ENCODE results near the gene SPEN.

The SPEN gene

DNA sequence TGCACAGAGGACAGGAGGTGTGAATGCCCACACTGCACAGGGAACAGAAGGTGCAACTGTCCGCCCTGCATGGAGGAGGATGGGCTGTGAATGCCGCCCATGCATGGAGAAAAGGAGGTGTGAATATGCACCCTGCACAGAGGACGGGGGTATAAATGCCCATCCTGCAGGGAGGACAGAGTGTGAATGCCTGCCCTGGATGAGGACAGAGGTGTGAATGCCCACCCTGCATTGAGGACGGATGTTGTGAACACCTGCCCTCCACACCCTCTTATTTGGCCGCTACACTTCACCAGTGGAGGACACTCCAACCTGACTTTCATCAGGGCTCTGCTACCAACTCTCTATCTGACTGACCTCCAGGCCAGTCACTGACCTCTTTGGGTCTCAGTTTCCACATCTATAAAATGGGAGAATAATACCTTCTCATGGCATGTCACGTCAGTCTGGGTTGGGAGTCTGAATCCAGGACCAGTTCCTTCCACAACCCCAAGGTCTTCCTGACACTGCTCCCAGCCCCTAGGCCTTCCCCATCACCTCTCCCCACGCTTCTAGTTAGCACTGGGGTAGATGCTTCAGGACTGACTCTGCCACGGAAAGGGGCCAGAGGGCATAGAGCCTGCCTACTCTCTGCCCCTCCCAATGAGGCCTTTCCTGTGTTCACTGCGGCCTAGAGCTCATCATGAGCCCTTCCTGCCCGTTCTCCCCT lies 100.0 kb downstream of the SPEN start:
- Histone ChIP-seq H3K4me3 (ENCODE audit: insufficient read depth, low read depth, low read length) (no peak overlapping the region), H3K27ac (ENCODE audit: insufficient read depth, low read depth, low read length, poor library complexity, severe bottlenecking) (no peak overlapping the region), H3K27me3 (ENCODE audit: control insufficient read depth, insufficient read depth, low read length, poor library complexity, severe bottlenecking) (no peaks in the 10 kb centered on the region), H3K9me3 (ENCODE audit: control insufficient read depth, low read length) (no peaks in the 10 kb centered on the region), H3K4me1 (ENCODE audit: control insufficient read depth, insufficient read depth, low read length) (peaks cover 33% of the 10 kb centered on the region), H3K36me3 (ENCODE audit: control insufficient read depth, insufficient read depth, low read length) (peaks cover 31% of the 10 kb centered on the region)
- WGBS, 2 experiments = 86 to 90% methylated on average over 10 of the region's 10 CpGs

DNA sequence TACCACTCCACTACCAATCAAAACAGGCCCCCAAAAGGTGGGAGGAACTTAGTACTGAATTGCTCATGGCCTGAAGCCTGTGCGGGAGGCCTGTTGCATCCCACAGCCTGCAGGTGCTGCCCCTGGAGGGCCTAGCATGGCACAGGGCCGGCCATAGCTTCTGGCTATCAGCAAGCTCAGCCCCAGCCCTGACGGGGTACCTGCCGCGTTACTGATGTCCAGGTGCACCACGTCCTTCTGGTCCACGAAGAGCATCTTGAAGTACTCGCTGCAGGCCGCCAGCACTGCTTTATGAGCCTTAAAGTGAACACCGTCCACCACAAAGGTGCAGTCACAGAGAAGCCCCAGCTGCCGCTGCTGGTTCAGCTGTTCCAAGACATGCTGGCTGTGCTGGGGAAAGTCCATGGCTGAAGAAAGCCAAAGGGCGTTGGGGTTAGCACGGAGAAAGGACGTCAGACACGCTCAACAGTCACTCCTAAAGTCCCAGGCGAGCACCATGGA lies 100.6 kb downstream of the SPEN start:
- Histone ChIP-seq H3K4me1 (ENCODE audit: control insufficient read depth, insufficient read depth, low read length) (peaks cover 33% of the 10 kb centered on the region), H3K27ac (ENCODE audit: insufficient read depth, low read depth, low read length, poor library complexity, severe bottlenecking) (peak overlapping the region; percentile 36), H3K36me3 (ENCODE audit: control insufficient read depth, insufficient read depth, low read length) (peaks cover 25% of the 10 kb centered on the region), H3K4me3 (ENCODE audit: insufficient read depth, low read depth, low read length) (no peak overlapping the region), H3K9me3 (ENCODE audit: control insufficient read depth, low read length) (no peaks in the 10 kb centered on the region), H3K27me3 (ENCODE audit: control insufficient read depth, insufficient read depth, low read length, poor library complexity, severe bottlenecking) (no peaks in the 10 kb centered on the region)
- 91 to 93% methylated on average over 16 of the region's 16 CpGs for WGBS, 2 experiments

DNA sequence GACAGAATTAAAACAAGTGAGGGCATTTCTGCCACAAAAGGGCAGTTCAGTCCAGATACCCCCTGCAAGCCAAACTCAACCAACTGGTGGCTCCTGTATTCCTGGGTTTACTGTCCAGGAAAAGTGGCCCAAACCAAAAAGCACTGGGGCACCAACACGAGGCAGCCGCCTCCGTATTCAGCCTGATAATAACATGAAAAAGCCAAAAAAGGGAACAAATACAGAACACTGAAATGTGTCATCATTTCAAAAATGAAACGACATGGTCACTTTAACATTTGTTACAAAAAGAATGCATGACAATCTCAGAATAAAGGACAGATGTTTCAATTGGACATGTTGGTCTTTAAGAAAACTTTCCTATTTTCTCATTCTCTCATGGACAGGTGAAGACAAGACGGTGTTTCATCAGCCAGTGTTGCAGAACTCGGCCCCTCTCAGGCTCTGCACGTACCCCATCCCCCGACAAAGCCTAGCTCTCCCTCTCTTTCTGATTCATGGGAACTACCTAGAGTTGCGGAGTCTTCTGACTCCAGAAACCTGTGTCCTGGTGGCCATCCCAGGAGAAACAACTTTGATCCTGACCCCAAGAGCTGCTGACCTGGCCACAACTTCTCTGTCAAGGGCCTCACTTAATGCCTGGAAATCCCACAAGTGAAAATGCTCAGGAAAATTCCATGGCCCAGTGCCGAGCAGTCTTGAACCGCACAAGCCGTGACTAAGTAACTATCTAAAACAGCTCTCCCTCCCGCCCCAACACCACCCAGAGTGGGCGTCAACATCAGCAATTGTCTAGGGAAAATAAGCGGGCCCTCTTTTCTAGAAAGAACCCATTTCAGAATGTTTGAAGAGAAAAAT lies 101.3 kb downstream of the SPEN start:
- Histone ChIP-seq H3K9me3 (ENCODE audit: control insufficient read depth, low read length) (no peaks in the 10 kb centered on the region), H3K4me3 (ENCODE audit: insufficient read depth, low read depth, low read length) (no peak overlapping the region), H3K4me1 (ENCODE audit: control insufficient read depth, insufficient read depth, low read length) (peaks cover 33% of the 10 kb centered on the region), H3K27me3 (ENCODE audit: control insufficient read depth, insufficient read depth, low read length, poor library complexity, severe bottlenecking) (no peaks in the 10 kb centered on the region), H3K27ac (ENCODE audit: insufficient read depth, low read depth, low read length, poor library complexity, severe bottlenecking) (no peak overlapping the region), H3K36me3 (ENCODE audit: control insufficient read depth, insufficient read depth, low read length) (peaks cover 18% of the 10 kb centered on the region)
- WGBS, 2 experiments = 85 to 86% methylated on average over 15 of the region's 15 CpGs

DNA sequence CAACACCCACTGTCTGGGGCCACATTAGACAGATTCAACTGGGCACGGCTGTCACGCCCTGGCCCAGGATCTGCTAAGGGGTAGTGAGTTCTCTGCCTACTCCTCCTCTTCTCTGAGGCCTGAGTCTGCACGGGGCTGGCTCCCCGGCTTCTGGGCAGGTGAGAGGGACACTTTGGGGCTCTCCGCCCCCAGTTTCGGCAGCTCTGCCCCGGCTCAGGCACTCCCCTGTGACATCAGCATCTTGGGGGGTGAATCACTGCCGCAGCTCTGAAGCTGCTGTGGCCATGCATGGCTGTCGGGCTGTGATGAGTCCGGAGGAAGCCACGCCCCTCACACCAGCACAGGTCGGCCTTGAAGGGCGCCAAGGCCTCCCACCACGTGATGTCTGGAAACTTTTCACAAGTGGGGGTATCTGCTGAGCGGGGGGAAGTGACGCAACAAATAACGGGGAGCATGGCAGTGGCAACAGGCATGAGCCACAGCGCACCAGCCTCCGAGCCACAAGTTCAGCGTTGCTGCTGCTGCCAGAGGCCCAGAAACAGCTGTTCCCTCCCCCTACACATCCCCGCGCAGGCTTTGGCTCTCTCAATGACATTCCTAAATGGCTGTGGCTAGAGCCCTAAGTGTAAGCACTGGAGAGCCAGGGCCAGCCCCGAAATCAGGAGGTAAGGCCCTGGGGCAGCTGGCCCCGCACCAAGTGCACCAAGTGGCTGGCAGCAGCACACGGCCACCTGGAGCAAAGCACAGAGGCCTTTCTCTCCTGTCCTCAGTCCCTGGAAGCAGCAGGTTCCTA lies 102.1 kb downstream of the SPEN start:
- no peak overlapping the region for H3K27ac ChIP-seq (ENCODE audit: insufficient read depth, low read depth, low read length, poor library complexity, severe bottlenecking)
- H3K9me3 ChIP-seq (ENCODE audit: control insufficient read depth, low read length) = no peaks in the 10 kb centered on the region
- no peaks in the 10 kb centered on the region for H3K27me3 ChIP-seq (ENCODE audit: control insufficient read depth, insufficient read depth, low read length, poor library complexity, severe bottlenecking)
- H3K36me3 ChIP-seq (ENCODE audit: control insufficient read depth, insufficient read depth, low read length) = peaks cover 13% of the 10 kb centered on the region
- WGBS, 2 experiments = 49 to 53% methylated on average over 25 of the region's 25 CpGs
- H3K4me1 ChIP-seq (ENCODE audit: control insufficient read depth, insufficient read depth, low read length) = peaks cover 33% of the 10 kb centered on the region
- H3K4me3 ChIP-seq (ENCODE audit: insufficient read depth, low read depth, low read length) = no peak overlapping the region

DNA sequence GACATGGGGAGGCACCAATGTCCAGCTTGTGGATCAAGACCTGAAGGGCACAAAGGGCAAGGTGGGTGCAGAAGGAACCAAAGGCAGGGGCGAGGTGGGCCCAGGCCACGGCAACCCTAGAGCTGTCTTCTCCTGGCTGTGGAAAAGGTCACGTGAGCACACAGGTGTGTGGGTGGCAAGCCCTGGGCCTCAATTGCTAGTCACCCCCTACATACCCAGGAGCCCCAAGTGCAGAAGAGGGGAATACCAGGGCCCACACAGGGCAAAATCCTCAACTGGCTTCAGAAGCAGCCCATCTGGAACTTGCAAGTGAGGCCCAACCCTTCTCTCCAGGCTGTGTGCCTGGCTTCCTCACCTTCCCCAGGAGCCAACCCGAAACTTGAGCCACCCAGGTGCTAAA lies 102.8 kb downstream of the SPEN start:
- Histone ChIP-seq H3K27me3 (ENCODE audit: control insufficient read depth, insufficient read depth, low read length, poor library complexity, severe bottlenecking) (no peaks in the 10 kb centered on the region), H3K27ac (ENCODE audit: insufficient read depth, low read depth, low read length, poor library complexity, severe bottlenecking) (no peak overlapping the region), H3K4me1 (ENCODE audit: control insufficient read depth, insufficient read depth, low read length) (peaks cover 33% of the 10 kb centered on the region), H3K36me3 (ENCODE audit: control insufficient read depth, insufficient read depth, low read length) (peaks cover 11% of the 10 kb centered on the region), H3K9me3 (ENCODE audit: control insufficient read depth, low read length) (no peaks in the 10 kb centered on the region), H3K4me3 (ENCODE audit: insufficient read depth, low read depth, low read length) (no peak overlapping the region)
- WGBS, 2 experiments = 94 to 96% methylated on average over 4 of the region's 4 CpGs

DNA sequence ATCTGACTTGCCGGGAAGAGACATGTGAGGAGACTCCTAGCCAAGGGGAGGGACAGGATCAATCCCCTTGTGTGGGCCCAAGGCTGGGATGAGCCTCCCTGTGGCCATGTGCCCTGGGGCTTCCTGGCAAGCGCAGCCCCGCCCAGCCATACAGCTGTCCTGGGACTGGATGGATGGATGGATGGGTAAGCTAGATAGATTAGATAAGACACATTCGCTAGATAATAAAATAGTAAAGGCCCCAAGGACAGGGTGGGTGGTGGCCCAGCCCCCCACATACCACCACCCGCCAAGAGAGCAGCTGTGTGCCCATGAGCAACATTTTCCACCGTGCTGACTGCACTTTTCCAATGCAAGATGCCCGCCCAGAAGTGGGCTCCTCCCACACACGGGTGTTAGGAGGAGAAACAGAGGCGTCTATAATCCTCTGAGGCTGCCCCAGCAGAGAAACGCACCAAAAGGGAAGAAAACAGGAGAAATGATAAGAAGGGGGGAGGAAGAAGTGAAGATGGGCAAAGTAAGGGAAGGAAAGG lies 103.3 kb downstream of the SPEN start:
- Histone ChIP-seq H3K9me3 (ENCODE audit: control insufficient read depth, low read length) (no peaks in the 10 kb centered on the region), H3K27me3 (ENCODE audit: control insufficient read depth, insufficient read depth, low read length, poor library complexity, severe bottlenecking) (no peaks in the 10 kb centered on the region), H3K4me3 (ENCODE audit: insufficient read depth, low read depth, low read length) (no peak overlapping the region), H3K4me1 (ENCODE audit: control insufficient read depth, insufficient read depth, low read length) (peaks cover 33% of the 10 kb centered on the region), H3K27ac (ENCODE audit: insufficient read depth, low read depth, low read length, poor library complexity, severe bottlenecking) (no peak overlapping the region), H3K36me3 (ENCODE audit: control insufficient read depth, insufficient read depth, low read length) (peaks cover 10% of the 10 kb centered on the region)
- 81% methylated on average over 10 of the region's 10 CpGs for WGBS, 2 experiments

DNA sequence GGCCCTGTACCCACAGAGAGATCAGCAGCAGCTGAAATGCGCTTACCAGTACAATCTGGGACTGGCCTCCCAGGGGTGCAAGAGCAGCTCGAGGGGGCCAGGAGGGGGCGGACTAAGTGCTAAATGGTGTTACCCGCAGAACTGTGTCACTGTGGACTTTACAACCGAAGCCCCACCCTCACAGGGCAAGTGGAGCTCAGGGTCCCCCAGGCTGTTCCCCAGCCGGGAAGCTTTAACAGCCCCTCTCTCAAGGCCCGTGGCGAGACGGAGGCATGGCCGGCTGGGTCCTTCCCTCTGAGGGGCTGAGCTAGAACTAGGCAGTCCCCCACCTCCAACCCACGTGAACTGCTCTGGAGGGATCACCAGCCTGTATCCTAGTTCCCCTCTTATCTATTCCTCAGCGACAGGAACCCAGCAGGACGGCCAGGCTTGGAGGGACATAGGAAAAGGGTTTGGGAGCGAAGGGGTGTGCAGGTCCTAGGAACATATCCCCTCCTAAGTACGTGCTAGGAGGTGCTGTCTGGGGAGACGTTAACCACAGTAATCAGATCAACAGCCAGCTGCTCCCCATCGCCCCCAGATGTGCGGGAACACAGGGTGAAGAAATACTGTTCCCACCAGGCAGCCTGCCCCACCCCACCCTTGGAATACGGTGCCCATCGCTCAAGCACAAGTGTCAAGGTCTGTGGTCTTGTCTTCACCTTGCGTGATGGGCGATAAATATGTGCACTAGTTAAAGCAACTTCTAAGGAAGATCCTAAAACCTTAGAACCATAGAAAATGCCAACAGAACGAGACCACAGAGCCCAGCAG lies 104.0 kb downstream of the SPEN start:
- H3K4me3 ChIP-seq (ENCODE audit: insufficient read depth, low read depth, low read length) = no peak overlapping the region
- no peaks in the 10 kb centered on the region for H3K27me3 ChIP-seq (ENCODE audit: control insufficient read depth, insufficient read depth, low read length, poor library complexity, severe bottlenecking)
- H3K36me3 ChIP-seq (ENCODE audit: control insufficient read depth, insufficient read depth, low read length) = peaks cover 10% of the 10 kb centered on the region
- peaks cover 33% of the 10 kb centered on the region for H3K4me1 ChIP-seq (ENCODE audit: control insufficient read depth, insufficient read depth, low read length)
- H3K9me3 ChIP-seq (ENCODE audit: control insufficient read depth, low read length) = no peaks in the 10 kb centered on the region
- WGBS, 2 experiments = 80 to 83% methylated on average over 23 of the region's 23 CpGs
- no peak overlapping the region for H3K27ac ChIP-seq (ENCODE audit: insufficient read depth, low read depth, low read length, poor library complexity, severe bottlenecking)

DNA sequence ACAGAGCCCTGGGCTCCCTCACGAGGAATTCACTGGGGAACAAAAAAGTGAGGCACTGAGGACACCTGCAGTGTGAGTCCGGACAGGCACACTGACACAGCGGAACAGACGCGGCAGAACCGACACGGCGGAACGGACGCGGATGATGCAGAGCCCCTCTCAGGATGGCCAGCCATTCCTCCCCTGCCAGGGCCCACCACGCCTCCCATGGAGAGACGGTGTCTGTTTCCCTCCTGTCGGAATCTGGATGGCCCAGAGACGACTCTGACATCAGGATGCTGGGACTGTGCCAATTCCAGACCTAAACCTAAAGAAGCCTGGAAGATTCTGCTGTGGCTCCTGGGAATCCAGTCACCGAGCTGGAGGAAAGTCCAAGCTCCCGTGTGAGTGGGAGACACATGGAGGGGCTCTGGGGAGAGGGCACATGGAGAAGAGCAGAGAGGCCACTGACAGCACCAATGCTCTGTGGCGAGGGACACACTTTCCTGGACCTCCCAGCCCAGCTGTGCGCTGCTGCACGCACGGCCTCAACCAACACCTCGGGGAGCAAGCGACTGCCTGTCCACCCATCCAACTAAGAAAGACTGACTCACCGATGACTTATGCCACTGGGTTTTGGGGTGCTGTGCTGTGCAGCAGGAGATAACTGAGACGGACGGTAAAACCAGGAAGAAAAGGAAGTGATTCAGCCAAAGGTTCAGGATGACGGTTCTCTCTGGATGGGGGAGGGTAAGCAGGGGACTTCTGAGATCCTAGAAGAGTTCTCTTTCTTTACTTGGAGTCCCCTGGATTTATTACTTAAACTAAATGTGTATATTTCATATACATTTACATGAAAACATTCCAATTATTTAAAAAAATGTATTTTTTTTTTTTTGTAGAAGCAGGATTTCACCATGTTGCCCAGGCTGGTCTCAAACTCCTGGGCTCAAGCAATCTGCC lies 105.1 kb downstream of the SPEN start:
- H3K9me3 ChIP-seq (ENCODE audit: control insufficient read depth, low read length) = no peaks in the 10 kb centered on the region
- no peaks in the 10 kb centered on the region for H3K27me3 ChIP-seq (ENCODE audit: control insufficient read depth, insufficient read depth, low read length, poor library complexity, severe bottlenecking)
- 93 to 94% methylated on average over 27 of the region's 27 CpGs for WGBS, 2 experiments
- H3K4me1 ChIP-seq (ENCODE audit: control insufficient read depth, insufficient read depth, low read length) = peaks cover 36% of the 10 kb centered on the region
- no peak overlapping the region for H3K27ac ChIP-seq (ENCODE audit: insufficient read depth, low read depth, low read length, poor library complexity, severe bottlenecking)
- no peak overlapping the region for H3K4me3 ChIP-seq (ENCODE audit: insufficient read depth, low read depth, low read length)
- H3K36me3 ChIP-seq (ENCODE audit: control insufficient read depth, insufficient read depth, low read length) = peaks cover 4% of the 10 kb centered on the region

All from ectodermal cell (in vitro differentiated cells).